ENCODE measurements around the gene POMGNT2.
"Not testable (repeated sequence)": the region's sequence is repeated elsewhere in the genome, so short reads cannot be mapped to it uniquely, and the experiment has no call there.

The POMGNT2 gene

GRCh38 chr3:43075904-43076661 is 29.8 kb downstream of the POMGNT2 start:
- DNase-seq: no peak

- no peak for DNase-seq
These were observed 30.8 kb downstream of the POMGNT2 start for GRCh38 chr3:43074901-43075689.

- no peak for DNase-seq
These were observed 31.4 kb downstream of the POMGNT2 start for GRCh38 chr3:43074482-43074881.

GRCh38 chr3:43073836-43074220 is 32.1 kb downstream of the POMGNT2 start:
- DNase-seq: no peak

- DNase-seq: no peak
These were observed 32.6 kb downstream of the POMGNT2 start for GRCh38 chr3:43073116-43073835.

GRCh38 chr3:43072361-43072760 is 33.5 kb downstream of the POMGNT2 start:
- DNase-seq: no peak

- no peak for DNase-seq
These were observed 34.5 kb downstream of the POMGNT2 start for GRCh38 chr3:43071313-43071893.

GRCh38 chr3:43070670-43071069 is 35.2 kb downstream of the POMGNT2 start:
- not testable (repeated sequence) for DNase-seq

- DNase-seq: no peak
These were observed 42.8 kb downstream of the POMGNT2 start for GRCh38 chr3:43063114-43063513.

GRCh38 chr3:43062564-43063040 is 43.3 kb downstream of the POMGNT2 start:
- DNase-seq: no peak

GRCh38 chr3:43062040-43062563 is 43.8 kb downstream of the POMGNT2 start:
- DNase-seq: no peak

GRCh38 chr3:43061101-43061895 is 44.6 kb downstream of the POMGNT2 start:
- DNase-seq: no peak

GRCh38 chr3:43059456-43059855 is 46.4 kb downstream of the POMGNT2 start:
- DNase-seq: no peak

GRCh38 chr3:43055806-43056770 is 49.8 kb downstream of the POMGNT2 start:
- DNase-seq: no peak

GRCh38 chr3:43055393-43055792 is 50.5 kb downstream of the POMGNT2 start:
- DNase-seq: no peak

GRCh38 chr3:43054754-43055153 is 51.1 kb downstream of the POMGNT2 start:
- DNase-seq: no peak

- DNase-seq: no peak
These were observed 52.6 kb downstream of the POMGNT2 start for GRCh38 chr3:43053291-43053690.

- DNase-seq: no peak
These were observed 57.4 kb downstream of the POMGNT2 start for GRCh38 chr3:43048470-43048869.

GRCh38 chr3:43046583-43046982 is 59.3 kb downstream of the POMGNT2 start:
- DNase-seq: no peak

- not testable (repeated sequence) for DNase-seq
These were observed 60.8 kb downstream of the POMGNT2 start for GRCh38 chr3:43045079-43045478.

GRCh38 chr3:43043793-43044192 is 62.1 kb downstream of the POMGNT2 start:
- DNase-seq: no peak
